K562 (cell line): Measurements from ENCODE around the gene SLC12A9. TPM values are rescaled to one million over a fixed set of nuclear protein-coding genes. Genes with fewer than 3 reads are reported as not detected.

Experiments used
- ASH1L ChIP-seq: fragments of 450-650 bp; IDR thresholded peaks from 2 replicates; pipeline ENCODE4 v1.6.1; 2018; ENCODE audit warnings: borderline replicate concordance, mild to moderate bottlenecking, low read depth; ENCODE audit not compliant: partially characterized antibody
- ATF7 ChIP-seq: fragments of 450-650 bp; IDR thresholded peaks from 2 replicates; pipeline ENCODE4 v1.7.1; 2014; ENCODE audit warnings: mild to moderate bottlenecking, moderate library complexity
- FIP1L1 ChIP-seq: fragments of 200-400 bp; formaldehyde crosslinking; IDR thresholded peaks from 2 replicates; pipeline ENCODE4 v1.6.1; 2018; ENCODE audit warnings: mild to moderate bottlenecking, low read depth, low read length; ENCODE audit not compliant: poor library complexity, severe bottlenecking
- LCOR ChIP-seq: sonication (generic); formaldehyde crosslinking; IDR thresholded peaks from 2 replicates; pipeline ENCODE4 v1.8.0; 2022; ENCODE audit warnings: mild to moderate bottlenecking, missing genetic modification reagents
- MEIS2 ChIP-seq: fragments of 450-650 bp; IDR thresholded peaks from 2 replicates; pipeline ENCODE4 v1.6.1; 2014; ENCODE audit warnings: mild to moderate bottlenecking; ENCODE audit not compliant: partially characterized antibody
- POLR2G ChIP-seq: fragments of 200-400 bp; formaldehyde crosslinking; IDR thresholded peaks from 2 replicates; pipeline ENCODE4 v1.6.1; 2017; ENCODE audit warnings: low read depth, mild to moderate bottlenecking, antibody characterized with exemption, low read length, moderate library complexity
- SETDB1 ChIP-seq: IDR thresholded peaks from one replicate; pipeline ENCODE4 v1.6.1; 2012; ENCODE audit warnings: low read length, control low read depth, inconsistent platforms
- THRAP3 ChIP-seq: fragments of 450-650 bp; IDR thresholded peaks from 2 replicates; pipeline ENCODE4 v1.6.1; 2016; ENCODE audit warnings: mild to moderate bottlenecking, inconsistent platforms, borderline replicate concordance
- ZNF197 ChIP-seq: fragments of 200-800 bp; sonication (Bioruptor generic); IDR thresholded peaks from 2 replicates; pipeline ENCODE4 v1.6.1; 2016; ENCODE audit warnings: low read depth, missing genetic modification characterization, missing compliant biosample characterization
- polyA plus RNA-seq, 8 experiments: library from polyadenylated mRNA; depleted of rRNA in 4 of 8; stranded (reverse) in 5 of 8; unstranded in 3 of 8; fragments of >200 nt; fragmentation: Nextera tagmentation in 2 of 8; fragmentation: Illumina TruSeq in 1 of 8; extraction: Ambion mirVana in 2 of 8; extraction: Trizol in 1 of 8; gene quantifications; 2 replicates each; pipeline versions ENCODE4 v1.2.1 to v1.2.3, GENCODE V29; 2011 to 2014; ENCODE audit warnings: inconsistent platforms in 1 of 8, missing spikeins in 1 of 8
- total RNA-seq, 7 experiments: library from RNA; depleted of rRNA in 6 of 7; stranded (reverse); fragments of >200 nt in 6 of 7; fragmentation: Illumina TruSeq in 2 of 7; extraction: Trizol in 2 of 7; gene quantifications; 2 replicates each; pipeline versions ENCODE4 v1.2.1 to v1.2.3, GENCODE V29; 2011 to 2021; ENCODE audit warnings: low replicate concordance in 1 of 7
- TF ChIP-seq, protein P1 (sequence below): fragments of 450-650 bp; IDR thresholded peaks from 2 replicates; pipeline ENCODE4 v1.6.1; 2017; ENCODE audit warnings: mild to moderate bottlenecking, moderate library complexity
- TF ChIP-seq, protein P2 (sequence below): IDR thresholded peaks from 3 replicates; pipeline ENCODE4 v1.6.1; 2011; ENCODE audit warnings: borderline replicate concordance, mild to moderate bottlenecking; ENCODE audit not compliant: insufficient read length, insufficient read depth
- TF ChIP-seq, protein P3 (sequence below): IDR thresholded peaks from 2 replicates; pipeline ENCODE4 v1.6.1; 2016; ENCODE audit warnings: missing genetic modification characterization, missing compliant biosample characterization
- TF ChIP-seq, protein P4 (sequence below): fragments of 250-450 bp; sonication (Bioruptor Pico); IDR thresholded peaks from 2 replicates; pipeline ENCODE4 v1.4.0; 2020; ENCODE audit warnings: borderline replicate concordance
- TF ChIP-seq, protein P5 (sequence below): fragments of 250-450 bp; sonication (Bioruptor Pico); IDR thresholded peaks from 2 replicates; pipeline ENCODE4 v1.8.0; 2021; ENCODE audit warnings: mild to moderate bottlenecking, moderate library complexity

SLC12A9 gene
- total and polyA plus RNA-seq, 9 of the 15 experiments (the other 6 are each of a cell fraction or from before 2014, with no cell fraction given): 0.06 to 20.2 (median 10.7) TPM

DNA sequence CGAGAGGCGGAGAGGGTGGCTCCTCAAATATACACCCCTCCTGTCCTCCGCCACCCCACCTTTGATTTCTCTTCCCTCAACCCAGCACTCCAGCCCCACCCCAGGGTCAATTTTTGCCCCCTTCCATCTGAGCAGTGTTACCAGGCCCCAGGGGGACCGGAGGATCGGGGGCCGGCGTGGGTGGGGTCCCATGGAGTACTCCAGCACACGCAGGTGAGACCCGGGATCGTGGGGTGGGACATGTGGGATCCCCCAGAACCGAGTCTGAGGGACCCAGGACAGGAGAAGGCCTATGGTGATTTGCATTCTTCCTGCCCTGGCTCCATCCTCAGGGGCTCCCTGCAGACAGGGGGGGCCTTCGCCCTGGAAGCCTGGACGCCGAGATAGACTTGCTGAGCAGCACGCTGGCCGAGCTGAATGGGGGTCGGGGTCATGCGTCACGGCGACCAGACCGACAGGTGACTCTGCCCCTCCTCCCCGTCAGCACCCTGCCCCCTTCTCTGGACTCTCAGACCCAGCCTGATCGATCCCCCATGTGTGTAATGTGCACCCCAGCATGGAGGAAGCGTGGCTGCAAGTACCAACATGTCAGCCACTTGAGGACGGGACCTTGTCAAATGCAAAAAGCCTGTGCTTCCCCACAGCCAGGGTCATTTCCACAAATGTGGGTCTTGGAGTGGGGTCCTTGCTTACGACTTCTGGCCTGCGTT, 15.4 kb downstream of the SLC12A9 start (continued):
- TF ChIP-seq MEIS2 (no peak), ATF7 (0 out of 2 replicates have a peak, but pooled peaks have one; percentile 10), ASH1L (no peak), SETDB1 (no peak), ZNF197 (CRISPR knock-in tag) (0 out of 2 replicates have a peak, but pooled peaks have one; percentile 8), THRAP3 (no peak), LCOR (CRISPR knock-in tag) (0 out of 2 replicates have a peak, but pooled peaks have one; percentile 39), FIP1L1 (no peak), POLR2G (no peak)
- TF ChIP-seq, protein P1, sequence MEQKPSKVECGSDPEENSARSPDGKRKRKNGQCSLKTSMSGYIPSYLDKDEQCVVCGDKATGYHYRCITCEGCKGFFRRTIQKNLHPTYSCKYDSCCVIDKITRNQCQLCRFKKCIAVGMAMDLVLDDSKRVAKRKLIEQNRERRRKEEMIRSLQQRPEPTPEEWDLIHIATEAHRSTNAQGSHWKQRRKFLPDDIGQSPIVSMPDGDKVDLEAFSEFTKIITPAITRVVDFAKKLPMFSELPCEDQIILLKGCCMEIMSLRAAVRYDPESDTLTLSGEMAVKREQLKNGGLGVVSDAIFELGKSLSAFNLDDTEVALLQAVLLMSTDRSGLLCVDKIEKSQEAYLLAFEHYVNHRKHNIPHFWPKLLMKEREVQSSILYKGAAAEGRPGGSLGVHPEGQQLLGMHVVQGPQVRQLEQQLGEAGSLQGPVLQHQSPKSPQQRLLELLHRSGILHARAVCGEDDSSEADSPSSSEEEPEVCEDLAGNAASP: no peak
- TF ChIP-seq, protein P2, sequence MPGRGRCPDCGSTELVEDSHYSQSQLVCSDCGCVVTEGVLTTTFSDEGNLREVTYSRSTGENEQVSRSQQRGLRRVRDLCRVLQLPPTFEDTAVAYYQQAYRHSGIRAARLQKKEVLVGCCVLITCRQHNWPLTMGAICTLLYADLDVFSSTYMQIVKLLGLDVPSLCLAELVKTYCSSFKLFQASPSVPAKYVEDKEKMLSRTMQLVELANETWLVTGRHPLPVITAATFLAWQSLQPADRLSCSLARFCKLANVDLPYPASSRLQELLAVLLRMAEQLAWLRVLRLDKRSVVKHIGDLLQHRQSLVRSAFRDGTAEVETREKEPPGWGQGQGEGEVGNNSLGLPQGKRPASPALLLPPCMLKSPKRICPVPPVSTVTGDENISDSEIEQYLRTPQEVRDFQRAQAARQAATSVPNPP: no peak
- TF ChIP-seq, protein P3, sequence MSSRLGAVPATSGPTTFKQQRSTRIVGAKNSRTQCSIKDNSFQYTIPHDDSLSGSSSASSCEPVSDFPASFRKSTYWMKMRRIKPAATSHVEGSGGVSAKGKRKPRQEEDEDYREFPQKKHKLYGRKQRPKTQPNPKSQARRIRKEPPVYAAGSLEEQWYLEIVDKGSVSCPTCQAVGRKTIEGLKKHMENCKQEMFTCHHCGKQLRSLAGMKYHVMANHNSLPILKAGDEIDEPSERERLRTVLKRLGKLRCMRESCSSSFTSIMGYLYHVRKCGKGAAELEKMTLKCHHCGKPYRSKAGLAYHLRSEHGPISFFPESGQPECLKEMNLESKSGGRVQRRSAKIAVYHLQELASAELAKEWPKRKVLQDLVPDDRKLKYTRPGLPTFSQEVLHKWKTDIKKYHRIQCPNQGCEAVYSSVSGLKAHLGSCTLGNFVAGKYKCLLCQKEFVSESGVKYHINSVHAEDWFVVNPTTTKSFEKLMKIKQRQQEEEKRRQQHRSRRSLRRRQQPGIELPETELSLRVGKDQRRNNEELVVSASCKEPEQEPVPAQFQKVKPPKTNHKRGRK (tag): no peak
- TF ChIP-seq, protein P4, sequence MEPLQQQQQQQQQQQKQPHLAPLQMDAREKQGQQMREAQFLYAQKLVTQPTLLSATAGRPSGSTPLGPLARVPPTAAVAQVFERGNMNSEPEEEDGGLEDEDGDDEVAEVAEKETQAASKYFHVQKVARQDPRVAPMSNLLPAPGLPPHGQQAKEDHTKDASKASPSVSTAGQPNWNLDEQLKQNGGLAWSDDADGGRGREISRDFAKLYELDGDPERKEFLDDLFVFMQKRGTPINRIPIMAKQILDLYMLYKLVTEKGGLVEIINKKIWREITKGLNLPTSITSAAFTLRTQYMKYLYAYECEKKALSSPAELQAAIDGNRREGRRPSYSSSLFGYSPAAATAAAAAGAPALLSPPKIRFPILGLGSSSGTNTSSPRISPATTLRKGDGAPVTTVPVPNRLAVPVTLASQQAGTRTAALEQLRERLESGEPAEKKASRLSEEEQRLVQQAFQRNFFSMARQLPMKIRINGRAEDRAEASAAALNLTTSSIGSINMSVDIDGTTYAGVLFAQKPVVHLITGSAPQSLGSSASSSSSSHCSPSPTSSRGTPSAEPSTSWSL: no peak
- TF ChIP-seq, protein P5, sequence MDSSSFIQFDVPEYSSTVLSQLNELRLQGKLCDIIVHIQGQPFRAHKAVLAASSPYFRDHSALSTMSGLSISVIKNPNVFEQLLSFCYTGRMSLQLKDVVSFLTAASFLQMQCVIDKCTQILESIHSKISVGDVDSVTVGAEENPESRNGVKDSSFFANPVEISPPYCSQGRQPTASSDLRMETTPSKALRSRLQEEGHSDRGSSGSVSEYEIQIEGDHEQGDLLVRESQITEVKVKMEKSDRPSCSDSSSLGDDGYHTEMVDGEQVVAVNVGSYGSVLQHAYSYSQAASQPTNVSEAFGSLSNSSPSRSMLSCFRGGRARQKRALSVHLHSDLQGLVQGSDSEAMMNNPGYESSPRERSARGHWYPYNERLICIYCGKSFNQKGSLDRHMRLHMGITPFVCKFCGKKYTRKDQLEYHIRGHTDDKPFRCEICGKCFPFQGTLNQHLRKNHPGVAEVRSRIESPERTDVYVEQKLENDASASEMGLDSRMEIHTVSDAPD (CRISPR knock-in tag): no peak
